Right renal cortex interstitium (tissue), 3 donors: Measurements from ENCODE around the gene STAG1. TPM values are rescaled to one million over a fixed set of nuclear protein-coding genes. Genes with fewer than 3 reads are reported as not detected.
"Not testable (repeated sequence)": the region's sequence is repeated elsewhere in the genome, so short reads cannot be mapped to it uniquely, and the experiment has no call there.

Experiments used
- DNase-seq, 3 donors: peaks; one replicate each; pipeline ENCODE4 v3.0.0-alpha.2; 2013; ENCODE audit warnings: low read depth in 3 of 3, low spot score in 2 of 3
- polyA plus RNA-seq, 3 donors: library from polyadenylated mRNA; unstranded; fragments of 120-200 nt; gene quantifications; one replicate each; pipeline ENCODE4 v1.2.1, GENCODE V29; 2013; ENCODE audit not compliant: insufficient read length in 3 of 3

STAG1 gene
- polyA plus RNA-seq, 3 donors: 52.6 to 57.4 (median 55.9) TPM

- DNase-seq: not testable (repeated sequence)
Observed at GRCh38 chr3:136709775-136710174, 42.4 kb downstream of the STAG1 start.

- no peak for DNase-seq
Observed at GRCh38 chr3:136708333-136708985, 43.7 kb downstream of the STAG1 start.

- DNase-seq: no peak
Observed at GRCh38 chr3:136703429-136703828, 48.7 kb downstream of the STAG1 start.

- DNase-seq: no peak
Observed at GRCh38 chr3:136699271-136699828, 52.8 kb downstream of the STAG1 start.

- DNase-seq: no peak
Observed at GRCh38 chr3:136698361-136698760, 53.8 kb downstream of the STAG1 start.

- no peak for DNase-seq
Observed at GRCh38 chr3:136696797-136697196, 55.4 kb downstream of the STAG1 start.

- no peak for DNase-seq
Observed at GRCh38 chr3:136694321-136694720, 57.9 kb downstream of the STAG1 start.

- no peak for DNase-seq
Observed at GRCh38 chr3:136690599-136690998, 61.6 kb downstream of the STAG1 start.

- DNase-seq: no peak
Observed at GRCh38 chr3:136685882-136686281, 66.3 kb downstream of the STAG1 start.

- no peak for DNase-seq
Observed at GRCh38 chr3:136682740-136683312, 69.4 kb downstream of the STAG1 start.

GRCh38 chr3:136678981-136679380 is 73.2 kb downstream of the STAG1 start:
- no peak for DNase-seq

- no peak for DNase-seq
Observed at GRCh38 chr3:136676009-136676408, 76.2 kb downstream of the STAG1 start.

- DNase-seq: no peak
Observed at GRCh38 chr3:136675150-136675858, 76.9 kb downstream of the STAG1 start.

GRCh38 chr3:136672457-136672856 is 79.7 kb downstream of the STAG1 start:
- no peak for DNase-seq

- DNase-seq: no peak
Observed at GRCh38 chr3:136671921-136672320, 80.3 kb downstream of the STAG1 start.

- no peak for DNase-seq
Observed at GRCh38 chr3:136670166-136670565, 82.0 kb downstream of the STAG1 start.

- DNase-seq: no peak
Observed at GRCh38 chr3:136667081-136667480, 85.1 kb downstream of the STAG1 start.

GRCh38 chr3:136666301-136666700 is 85.9 kb downstream of the STAG1 start:
- not testable (repeated sequence) for DNase-seq

GRCh38 chr3:136664771-136665170 is 87.4 kb downstream of the STAG1 start:
- no peak for DNase-seq

- no peak for DNase-seq
Observed at GRCh38 chr3:136661282-136661681, 90.9 kb downstream of the STAG1 start.

GRCh38 chr3:136658946-136659682 is 93.1 kb downstream of the STAG1 start:
- peak; percentile 31 to 40 (median 31) for DNase-seq
